Measurements from ENCODE around the gene RAD21L1. TPM values are rescaled to one million over a fixed set of nuclear protein-coding genes. Genes with fewer than 3 reads are reported as not detected.

Gene RAD21L1
- polyA plus RNA-seq, 2 of the 4 experiments (the other 2 are of a cell fraction) = not detected

- TF ChIP-seq PBX3 (IDR thresholded peaks at IDR 0.05) = no peak
Observed at GRCh38 chr20:1287306-1287705, 61.5 kb downstream of the RAD21L1 start (continued).

- 81% methylated on average over 11 of the region's 11 CpGs for WGBS (ENCODE audit: missing lambda C conversion rate)
- Histone ChIP-seq H3K4me3 (no peak overlapping the region), H3K9me3 (no peaks in the 10 kb centered on the region), H3K4me2 (no peak overlapping the region), H3K27ac (no peak overlapping the region), H3K4me1 (no peaks in the 10 kb centered on the region)
- POLR2A ChIA-PET = interaction anchor here (0.7 kb wide), 1 partner anchor 22 kb away, joined by 8 read pairs; no protein-coding TSS in a partner anchor
- CTCF ChIA-PET = interaction anchor here (0.6 to 2.6 kb wide), 6 partner anchors 10 to 216 kb away, joined by 3 to 9 read pairs (median 4); no protein-coding TSS in a partner anchor
- no peak for FAIRE-seq
- DNase-seq (ENCODE audit: low read depth in 1 of 2, low spot score in 1 of 2) = no peak
- no peak for TF ChIP-seq RAD21 (conservative IDR thresholded peaks at IDR 0.05 in 1 of 2, IDR thresholded peaks at IDR 0.05 in 1 of 2)
- TF ChIP-seq EP300 (IDR thresholded peaks at IDR 0.05) = no peak
- no peak for TF ChIP-seq KDM5A (IDR thresholded peaks at IDR 0.05)
- TF ChIP-seq GATA3 (IDR thresholded peaks at IDR 0.05; ENCODE audit: borderline replicate concordance) = no peak
- no peak for TF ChIP-seq ELK1 (IDR thresholded peaks at IDR 0.05; ENCODE audit: low read depth, low read length)
- no peak for TF ChIP-seq ZSCAN20 (CRISPR knock-in tag; IDR thresholded peaks at IDR 0.05)
- no peak for TF ChIP-seq E2F6 (IDR thresholded peaks at IDR 0.05; ENCODE audit: borderline replicate concordance, low read depth)
- TF ChIP-seq ESRRA (IDR thresholded peaks at IDR 0.05; ENCODE audit: borderline replicate concordance, low read length) = no peak
- TF ChIP-seq ZNF302 (CRISPR knock-in tag; IDR thresholded peaks at IDR 0.05) = no peak
- no peak for TF ChIP-seq TFCP2L1 (CRISPR knock-in tag; IDR thresholded peaks at IDR 0.05)
- no peak for TF ChIP-seq SREBF2 (IDR thresholded peaks at IDR 0.05)
- no peak for TF ChIP-seq JUN (IDR thresholded peaks at IDR 0.05)
- no peak for TF ChIP-seq EHF (CRISPR knock-in tag; IDR thresholded peaks at IDR 0.05)
- no peak for TF ChIP-seq PBX3 (IDR thresholded peaks at IDR 0.05)
- no peak for TF ChIP-seq EHMT2 (IDR thresholded peaks at IDR 0.05; ENCODE audit: low read depth)
- ATAC-seq = no peak
Observed at GRCh38 chr20:1287787-1288569, 62.1 kb downstream of the RAD21L1 start.

- TF ChIP-seq POLR2A (IDR thresholded peaks at IDR 0.05; ENCODE audit: low read length) = no peak
- TF ChIP-seq HES2 (IDR thresholded peaks at IDR 0.05) = no peak
- no peak for TF ChIP-seq RFX5 (IDR thresholded peaks at IDR 0.05)
- no peak for TF ChIP-seq JUN (IDR thresholded peaks at IDR 0.05)
- TF ChIP-seq JUNB (IDR thresholded peaks at IDR 0.05) = no peak
- no peak for TF ChIP-seq EHMT2 (IDR thresholded peaks at IDR 0.05; ENCODE audit: low read depth)
- no peak for TF ChIP-seq SREBF2 (IDR thresholded peaks at IDR 0.05)
- TF ChIP-seq CTCF (IDR thresholded peaks at IDR 0.05) = no peak
- no peak for TF ChIP-seq ZSCAN20 (CRISPR knock-in tag; IDR thresholded peaks at IDR 0.05)
- no peak for TF ChIP-seq REST (IDR thresholded peaks at IDR 0.05)
- no peak for TF ChIP-seq HOXB5 (CRISPR knock-in tag; IDR thresholded peaks at IDR 0.05)
- no peak for TF ChIP-seq EHF (CRISPR knock-in tag; IDR thresholded peaks at IDR 0.05)
- no peak for TF ChIP-seq SMC3 (IDR thresholded peaks at IDR 0.05)
- no peaks in the 10 kb centered on the region for H3K4me1 ChIP-seq
- no peak for ATAC-seq
- POLR2A ChIA-PET = no interaction called here
- no peak for DNase-seq (ENCODE audit: low read depth in 1 of 2, low spot score in 1 of 2)
- WGBS (ENCODE audit: missing lambda C conversion rate) = 71% methylated on average over 5 of the region's 5 CpGs
- CTCF ChIA-PET = interaction anchor here (0.9 to 1.8 kb wide), 4 partner anchors 45 to 213 kb away, joined by 3 to 4 read pairs (median 4); no protein-coding TSS in a partner anchor
- H3K4me2 ChIP-seq = no peak overlapping the region
- H3K4me3 ChIP-seq = no peak overlapping the region
- H3K9me3 ChIP-seq = no peaks in the 10 kb centered on the region
- FAIRE-seq = no peak
- no peak overlapping the region for H3K27ac ChIP-seq
Observed at GRCh38 chr20:1291191-1291741, 65.4 kb downstream of the RAD21L1 start.
